HG03064 (cell line): Measurements from ENCODE around the gene GAN.

ENCODE experiments used
- ATAC-seq: cut with Tn5 transposase; IDR thresholded peaks from one replicate; pipeline ENCODE4 v1.9.1; 2021; ENCODE audit warnings: low read depth; ENCODE audit not compliant: unreplicated experiment

Gene GAN

GRCh38 chr16:81349608-81350305, 35.0 kb downstream of the GAN start:
- no peak for ATAC-seq

- ATAC-seq: no peak
These were observed 35.5 kb downstream of the GAN start for GRCh38 chr16:81350306-81350615.

- no peak for ATAC-seq
These were observed 39.1 kb downstream of the GAN start for GRCh38 chr16:81353895-81354294.

- no peak for ATAC-seq
These were observed 43.0 kb downstream of the GAN start for GRCh38 chr16:81357711-81358260.

DNA sequence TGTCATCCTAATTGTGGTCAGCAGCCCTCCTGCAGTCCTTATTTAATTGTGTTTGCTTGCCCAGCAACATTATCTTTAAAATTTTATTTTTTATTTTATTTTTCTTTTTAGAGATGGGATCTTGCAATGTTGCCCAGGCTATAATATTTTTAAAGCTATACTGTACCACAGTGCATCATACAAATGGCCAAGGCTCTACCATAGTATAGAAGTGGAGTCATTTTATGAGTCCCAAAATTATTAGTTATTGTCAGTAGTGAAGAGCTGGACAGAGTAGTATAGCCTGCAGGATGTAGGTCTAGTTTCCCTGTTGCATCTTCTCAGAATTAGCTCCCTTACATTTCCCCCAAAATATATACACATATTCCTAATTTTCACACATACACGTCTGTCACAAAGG, 44.1 kb downstream of the GAN start:
- no peak for ATAC-seq

- no peak for ATAC-seq
These were observed 45.4 kb downstream of the GAN start for GRCh38 chr16:81360135-81360534.

- ATAC-seq: no peak
These were observed 51.0 kb downstream of the GAN start for GRCh38 chr16:81365731-81366130.

- ATAC-seq: no peak
These were observed 51.7 kb downstream of the GAN start for GRCh38 chr16:81366316-81366932.

- no peak for ATAC-seq
These were observed 53.1 kb downstream of the GAN start for GRCh38 chr16:81367821-81368220.

DNA sequence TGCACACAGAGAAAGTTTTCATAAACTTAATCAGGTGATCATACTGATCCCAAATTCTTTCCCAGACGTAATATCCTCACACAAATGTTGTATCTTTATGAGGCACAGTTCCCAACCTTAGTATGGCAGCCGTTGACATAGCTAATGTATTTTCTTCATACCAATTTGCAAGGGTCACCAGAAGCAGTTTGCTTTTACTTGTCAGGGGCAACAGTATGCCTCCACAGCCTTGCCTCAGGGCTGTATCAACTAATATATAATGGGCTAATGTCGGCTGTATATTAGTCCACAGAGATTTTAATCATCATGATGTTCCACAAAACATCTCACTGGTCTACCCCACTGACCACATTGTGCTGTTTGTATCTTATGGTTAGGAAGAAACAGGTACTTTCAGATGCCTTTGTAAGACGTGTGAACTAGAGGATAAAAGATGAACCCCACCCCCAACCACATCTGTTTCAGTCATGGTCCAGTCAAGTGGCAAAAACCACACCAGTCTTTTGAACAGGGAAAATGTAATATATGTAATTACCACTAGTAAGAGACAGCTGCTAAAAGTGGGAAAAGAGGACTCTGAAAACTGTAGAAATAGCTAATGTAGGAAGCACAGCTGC, 55.2 kb downstream of the GAN start:
- ATAC-seq: no peak

GRCh38 chr16:81371106-81371505, 56.3 kb downstream of the GAN start:
- no peak for ATAC-seq

GRCh38 chr16:81374550-81374949, 59.8 kb downstream of the GAN start:
- ATAC-seq: no peak

GRCh38 chr16:81376880-81377279, 62.1 kb downstream of the GAN start:
- no peak for ATAC-seq

GRCh38 chr16:81378049-81378448, 63.3 kb downstream of the GAN start:
- ATAC-seq: no peak

DNA sequence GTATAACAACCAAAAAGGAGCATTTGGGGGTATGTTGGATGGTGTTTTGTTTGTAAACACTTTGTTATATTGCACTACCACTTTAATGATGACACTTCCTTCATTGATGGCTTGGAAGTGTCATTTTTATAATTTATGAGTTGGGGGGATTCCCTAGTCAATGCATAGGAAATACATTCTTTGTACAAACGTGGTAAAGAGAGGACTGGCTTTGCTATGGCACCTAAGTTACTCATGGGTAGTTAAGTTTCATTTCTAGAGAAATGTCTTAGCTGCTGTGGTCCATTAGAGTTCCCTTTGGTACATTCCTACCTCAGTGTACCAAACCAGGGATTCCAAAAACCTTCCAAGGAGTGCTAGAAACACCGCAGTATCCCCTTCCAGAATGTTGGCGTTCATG, 66.2 kb downstream of the GAN start:
- ATAC-seq: no peak

DNA sequence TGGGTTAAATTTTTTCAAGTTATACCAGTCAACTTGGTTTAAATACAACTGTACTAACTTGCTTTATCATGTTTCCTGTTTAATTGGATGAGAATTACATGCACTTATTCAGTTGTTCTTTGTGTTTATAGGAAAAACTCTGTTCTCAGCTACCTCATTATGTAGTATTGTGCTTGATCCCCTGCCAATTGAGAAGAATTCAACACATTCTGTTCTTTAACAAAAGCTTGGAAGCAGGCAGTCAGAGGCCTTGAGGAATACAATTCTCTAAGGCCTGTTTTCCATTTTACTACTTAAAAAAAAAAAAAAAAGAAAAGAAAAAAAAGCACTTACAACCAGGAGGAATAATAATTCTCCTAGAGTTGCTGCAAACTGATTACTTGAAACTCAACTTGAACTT, 69.2 kb downstream of the GAN start:
- ATAC-seq: no peak

DNA sequence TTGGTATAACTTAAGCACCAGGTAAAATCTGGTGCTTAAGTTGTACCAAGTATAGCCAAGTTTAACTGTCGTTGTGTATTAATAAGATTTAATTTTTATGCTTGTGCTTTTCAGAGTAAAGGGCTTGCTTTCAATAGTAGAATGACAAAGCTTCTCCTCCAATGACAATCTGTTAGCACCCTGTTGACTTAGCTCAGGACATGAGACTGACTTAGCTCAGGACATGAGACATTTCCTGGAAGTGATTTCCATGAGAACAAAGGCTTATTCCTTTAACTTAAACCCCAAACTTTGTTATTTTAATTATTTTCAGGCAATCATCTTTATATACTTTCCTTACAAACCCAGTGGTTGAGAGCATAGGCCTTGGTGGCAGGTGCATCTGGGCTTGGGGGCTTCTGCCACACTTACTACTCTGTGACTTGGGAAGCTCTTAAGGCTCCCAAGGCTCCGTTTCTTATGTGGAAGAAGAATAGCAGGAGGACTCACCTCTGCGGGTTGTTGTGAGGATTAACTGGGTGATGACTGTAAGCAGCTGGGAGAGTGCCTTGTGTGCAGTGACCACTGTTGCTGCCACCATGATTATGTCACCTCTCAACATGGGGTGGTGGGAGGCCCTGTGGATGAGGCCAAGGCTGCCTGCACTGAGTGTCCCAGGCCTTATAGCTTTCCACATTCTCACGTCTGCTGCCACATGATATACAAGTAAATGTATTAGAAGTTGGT, 70.4 kb downstream of the GAN start:
- ATAC-seq: no peak

DNA sequence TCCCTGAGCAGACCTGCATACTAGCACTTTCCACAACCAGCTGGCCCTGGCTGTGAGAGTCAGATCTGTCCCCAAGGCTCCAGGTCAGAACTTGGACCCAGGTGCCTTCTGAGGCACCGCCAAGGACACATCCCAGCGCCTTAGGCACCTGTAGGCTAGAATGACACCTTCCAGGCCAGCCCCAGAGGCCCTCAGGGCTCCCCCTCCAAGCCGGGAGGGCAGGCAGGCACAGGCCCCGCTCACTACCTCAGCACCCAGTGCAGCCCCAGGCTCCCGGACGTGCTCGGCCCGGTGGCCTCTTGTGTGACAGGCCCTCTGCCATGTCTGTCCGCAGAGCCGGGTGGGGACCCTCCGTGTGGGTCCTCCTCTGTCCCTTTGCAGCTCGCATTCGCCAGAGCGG, 73.6 kb downstream of the GAN start:
- no peak for ATAC-seq

DNA sequence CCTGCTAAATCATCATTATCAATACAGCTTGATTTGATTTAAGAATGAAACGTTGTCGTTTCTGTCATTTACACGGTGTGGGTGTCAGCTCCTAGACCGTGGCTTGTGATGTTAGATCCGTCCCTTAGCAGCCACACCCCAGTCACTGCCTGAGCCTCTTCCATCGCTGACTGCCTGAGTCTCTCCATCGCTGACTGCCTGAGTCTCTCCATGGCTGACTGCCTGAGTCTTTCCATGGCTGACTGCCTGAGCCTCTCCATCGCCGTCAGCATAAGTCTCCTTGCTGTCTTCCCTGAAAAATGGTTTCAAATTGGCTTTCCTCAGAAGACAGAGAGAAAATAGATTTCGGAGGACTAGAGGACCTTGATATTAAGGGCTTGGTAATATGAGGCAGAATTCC, 76.1 kb downstream of the GAN start:
- ATAC-seq: no peak

DNA sequence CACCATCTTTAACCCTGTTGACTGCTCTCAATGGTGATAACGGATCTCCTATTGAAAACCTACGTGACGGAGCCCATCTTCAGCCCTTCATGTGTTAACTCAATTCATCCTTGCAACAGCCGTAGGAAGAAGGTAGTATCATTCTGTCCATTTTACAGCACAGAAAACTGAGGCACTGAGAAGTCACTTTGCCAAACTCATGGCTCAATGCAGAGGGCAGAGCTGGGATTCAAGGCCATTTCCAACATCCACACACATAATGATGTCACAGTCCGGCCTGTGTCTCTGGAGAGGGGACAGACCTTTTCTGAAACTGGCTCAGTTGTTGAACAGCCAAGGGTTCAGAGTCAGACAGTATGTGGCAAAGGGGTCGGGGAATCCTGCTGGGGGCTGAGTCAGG, 77.2 kb downstream of the GAN start:
- ATAC-seq: no peak

DNA sequence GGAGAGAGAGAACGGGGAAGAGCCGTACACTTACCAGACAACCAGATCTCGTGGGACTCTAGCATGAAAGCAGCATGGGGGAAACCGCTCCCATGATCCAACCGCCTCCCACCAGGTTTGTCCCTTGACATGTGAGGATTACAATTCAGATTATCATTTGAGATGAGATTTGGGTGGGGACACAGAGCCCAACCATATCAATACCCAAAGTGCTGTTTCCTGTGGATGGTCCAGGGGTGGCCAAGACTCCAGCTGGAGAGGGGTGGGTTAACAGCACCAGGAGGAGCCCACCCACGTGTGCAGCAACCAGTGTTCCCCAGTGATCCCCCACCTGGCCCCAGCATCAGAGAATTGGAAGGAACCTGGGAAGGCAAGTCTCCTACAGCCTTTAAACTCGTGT, 79.7 kb downstream of the GAN start:
- no peak for ATAC-seq
